GOT3 (cell line): Measurements from ENCODE around the gene TKTL1.
"Not testable (repeated sequence)": the region's sequence is repeated elsewhere in the genome, so short reads cannot be mapped to it uniquely, and the experiment has no call there.

Experiments
- DNase-seq: peaks from one replicate; lab custom pipeline; 2025; ENCODE audit warnings: mixed read lengths; lab: John Stamatoyannopoulos, UW

Gene TKTL1

GRCh38 chrX:154295664-154296310 lies at the start of gene TKTL1:
Gene TKTL1, plus strand, starts transcription at chrX:154295795. Its CDS starts 65 bp downstream, at chrX:154295860.
- no peak for DNase-seq

DNA sequence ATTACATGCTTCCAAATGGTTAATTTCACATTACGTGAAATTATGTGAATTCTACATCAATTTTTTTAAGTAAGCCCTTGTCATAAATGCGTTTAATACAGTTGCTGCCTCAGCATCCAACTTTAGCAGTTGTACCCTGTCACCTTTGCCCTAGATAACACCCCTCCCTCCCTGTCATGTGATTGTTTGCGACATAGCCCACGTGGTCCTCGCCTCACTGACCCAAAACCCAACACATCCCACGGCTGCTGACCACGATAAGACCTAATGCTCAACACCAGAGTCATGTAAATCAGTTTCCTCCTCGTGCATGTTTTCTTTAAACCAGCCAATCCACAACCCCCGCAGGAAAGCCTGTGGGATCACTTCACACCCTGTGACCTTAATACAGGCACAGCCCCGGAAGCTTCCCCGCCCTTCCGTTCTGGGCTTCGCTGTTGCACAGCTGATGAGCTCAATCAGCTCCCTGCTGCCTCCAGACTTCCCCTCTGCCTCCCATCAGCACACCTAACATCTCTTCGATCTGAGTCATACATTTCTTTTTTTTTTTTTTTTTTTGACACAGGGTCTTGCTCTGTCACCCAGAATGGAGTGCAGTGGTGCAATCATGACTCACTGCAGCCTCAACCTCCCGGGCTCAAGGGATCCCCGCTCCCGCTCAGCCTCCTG lies 48.1 kb upstream of the TKTL1 start:
- DNase-seq: not testable (repeated sequence)

DNA sequence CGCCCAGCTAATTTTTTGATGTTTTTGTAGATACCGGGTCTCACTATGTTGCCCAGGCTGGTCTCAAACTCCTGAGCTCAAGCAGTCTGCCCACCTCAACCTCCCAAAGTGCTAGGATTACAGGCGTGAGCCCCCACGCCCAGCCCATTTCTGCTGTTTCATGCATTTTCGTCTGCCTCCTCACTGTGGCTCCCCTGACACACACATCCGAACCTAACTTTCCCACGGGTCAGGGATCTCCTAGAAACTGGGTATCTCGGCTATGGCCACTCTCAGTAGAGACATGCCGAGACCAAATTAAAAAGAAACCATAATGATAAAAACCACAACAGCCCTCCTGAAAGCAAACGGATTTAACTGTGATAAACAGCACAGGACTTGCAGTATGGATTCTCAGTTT lies 47.5 kb upstream of the TKTL1 start:
- not testable (repeated sequence) for DNase-seq

- DNase-seq: not testable (repeated sequence)
These were observed 38.3 kb upstream of the TKTL1 start, which contains the start of gene OPN1MW3 for GRCh38 chrX:154257282-154257681. Gene OPN1MW3, plus strand, starts transcription at chrX:154257582. Its CDS starts 38 bp downstream, at chrX:154257620.

DNA sequence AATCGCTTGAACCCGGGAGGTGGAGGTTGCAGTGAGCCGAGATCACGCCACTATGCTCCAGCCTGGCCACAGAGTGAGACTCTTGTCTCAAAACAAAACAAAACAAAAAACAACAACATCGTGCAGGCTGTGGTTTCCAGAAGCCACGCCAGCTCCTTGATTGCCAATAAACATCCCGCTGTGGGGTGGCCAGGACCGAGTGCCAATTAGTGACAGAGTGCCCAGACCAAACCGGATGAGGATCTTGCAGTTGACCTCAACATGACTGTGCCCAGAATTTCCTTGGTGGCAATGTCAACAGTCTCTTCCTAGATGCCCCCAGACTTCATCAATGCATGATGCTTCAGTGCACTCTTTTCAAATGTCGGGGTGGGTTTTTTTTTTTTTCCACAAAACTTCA lies 36.9 kb upstream of the TKTL1 start:
- DNase-seq: not testable (repeated sequence)

DNA sequence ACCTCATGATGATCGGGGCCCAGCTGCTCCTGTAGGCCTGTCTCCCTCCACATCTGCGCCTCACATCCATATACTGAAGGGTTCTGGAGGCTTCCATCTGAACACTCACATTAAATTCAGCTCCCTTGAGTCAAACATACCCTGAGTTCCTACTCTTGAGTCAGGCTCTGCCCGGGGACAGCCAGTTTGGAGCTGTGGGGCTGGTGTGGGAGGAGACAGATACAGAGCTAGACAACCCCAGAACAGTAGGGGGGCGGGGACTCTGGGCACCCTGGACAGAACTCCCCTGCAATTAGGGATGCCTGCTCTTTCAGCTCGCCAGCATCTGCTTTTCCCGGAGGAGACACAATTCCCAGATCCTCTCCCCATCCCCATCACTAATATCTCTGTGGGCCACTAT lies 32.5 kb upstream of the TKTL1 start:
- DNase-seq: not testable (repeated sequence)

DNA sequence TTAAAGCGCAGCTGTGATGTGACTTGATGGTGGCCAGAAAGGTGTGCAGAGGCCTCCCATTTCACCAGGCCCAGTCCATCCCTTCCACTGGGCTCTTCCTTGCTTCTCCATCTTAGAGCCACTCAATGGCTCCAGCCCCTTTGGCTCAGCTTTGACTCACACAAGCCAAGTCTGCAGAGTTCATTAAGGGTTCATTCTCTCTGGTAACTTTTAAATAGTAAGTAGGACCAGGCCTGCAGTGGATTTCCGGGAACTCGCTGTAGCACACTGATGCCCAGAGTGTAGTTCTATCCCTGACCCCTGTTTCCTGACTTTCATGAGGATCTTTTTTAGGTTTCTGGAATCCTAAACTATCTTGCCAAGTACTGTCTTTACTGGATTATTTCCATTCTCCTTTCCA lies 26.4 kb upstream of the TKTL1 start:
- DNase-seq: not testable (repeated sequence)

DNA sequence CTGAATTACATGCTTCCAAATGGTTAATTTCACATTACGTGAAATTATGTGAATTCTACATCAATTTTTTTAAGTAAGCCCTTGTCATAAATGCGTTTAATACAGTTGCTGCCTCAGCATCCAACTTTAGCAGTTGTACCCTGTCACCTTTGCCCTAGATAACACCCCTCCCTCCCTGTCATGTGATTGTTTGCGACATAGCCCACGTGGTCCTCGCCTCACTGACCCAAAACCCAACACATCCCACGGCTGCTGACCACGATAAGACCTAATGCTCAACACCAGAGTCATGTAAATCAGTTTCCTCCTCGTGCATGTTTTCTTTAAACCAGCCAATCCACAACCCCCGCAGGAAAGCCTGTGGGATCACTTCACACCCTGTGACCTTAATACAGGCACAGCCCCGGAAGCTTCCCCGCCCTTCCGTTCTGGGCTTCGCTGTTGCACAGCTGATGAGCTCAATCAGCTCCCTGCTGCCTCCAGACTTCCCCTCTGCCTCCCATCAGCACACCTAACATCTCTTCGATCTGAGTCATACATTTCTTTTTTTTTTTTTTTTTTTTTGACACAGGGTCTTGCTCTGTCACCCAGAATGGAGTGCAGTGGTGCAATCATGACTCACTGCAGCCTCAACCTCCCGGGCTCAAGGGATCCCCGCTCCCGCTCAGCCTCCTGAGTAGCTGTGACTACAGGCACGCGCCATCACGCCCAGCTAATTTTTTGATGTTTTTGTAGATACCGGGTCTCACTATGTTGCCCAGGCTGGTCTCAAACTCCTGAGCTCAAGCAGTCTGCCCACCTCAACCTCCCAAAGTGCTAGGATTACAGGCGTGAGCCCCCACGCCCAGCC lies 10.9 kb upstream of the TKTL1 start:
- not testable (repeated sequence) for DNase-seq

DNA sequence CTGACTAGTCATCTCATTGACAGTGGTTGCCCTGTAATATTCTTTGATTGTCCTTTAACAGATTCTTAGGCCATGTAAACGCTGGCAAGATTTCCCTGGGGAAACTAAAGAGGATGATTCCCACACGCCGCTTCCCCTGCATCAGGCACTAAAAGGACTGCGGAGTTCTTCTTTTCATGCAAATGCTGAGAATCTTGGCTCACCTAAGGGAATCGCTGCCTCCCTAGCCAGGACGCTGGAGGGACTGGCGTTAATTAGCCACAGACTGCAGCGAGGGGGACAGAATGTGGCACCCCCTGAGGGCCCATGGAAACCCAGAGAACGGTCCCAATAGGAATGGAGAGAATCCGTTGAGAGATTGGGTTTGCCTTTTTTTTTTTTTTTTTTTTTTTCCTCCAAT lies 9.2 kb upstream of the TKTL1 start:
- DNase-seq: not testable (repeated sequence)

- DNase-seq: no peak
These were observed 612 bp upstream of the TKTL1 start, which contains the start of gene TEX28 for GRCh38 chrX:154294791-154295574. Gene TEX28, minus strand, starts transcription at chrX:154295124. Its CDS starts 3,007 bp downstream, at chrX:154292117.

GRCh38 chrX:154296731-154297130 lies 1.1 kb downstream of the TKTL1 start:
- DNase-seq: no peak

DNA sequence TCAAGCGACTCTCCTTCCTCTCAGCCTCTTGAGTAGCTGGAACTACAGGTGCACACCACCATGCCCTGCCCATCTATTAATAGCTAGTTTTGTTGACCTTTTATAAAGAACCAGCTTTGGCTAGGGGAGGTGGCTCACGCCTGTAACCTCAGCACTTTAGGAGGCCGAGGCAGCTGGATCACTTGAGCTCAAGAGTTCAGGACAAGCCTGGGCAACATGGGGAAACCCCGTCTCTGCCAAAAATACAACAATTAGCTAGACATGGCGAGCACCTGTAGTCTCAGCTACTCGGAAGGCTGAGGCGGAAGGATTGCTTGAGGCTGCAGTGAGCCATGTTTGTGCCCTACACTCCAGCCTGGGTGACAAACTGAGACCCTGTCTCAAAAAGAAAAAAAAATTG lies 2.7 kb downstream of the TKTL1 start:
- DNase-seq: no peak

- DNase-seq: no peak
These were observed 5.2 kb downstream of the TKTL1 start for GRCh38 chrX:154300816-154301215.

GRCh38 chrX:154302998-154303397 lies 7.4 kb downstream of the TKTL1 start:
- DNase-seq: not testable (repeated sequence)

GRCh38 chrX:154303476-154303875 lies 7.9 kb downstream of the TKTL1 start:
- no peak for DNase-seq

- DNase-seq: no peak
These were observed 9.3 kb downstream of the TKTL1 start for GRCh38 chrX:154304846-154305245.

DNA sequence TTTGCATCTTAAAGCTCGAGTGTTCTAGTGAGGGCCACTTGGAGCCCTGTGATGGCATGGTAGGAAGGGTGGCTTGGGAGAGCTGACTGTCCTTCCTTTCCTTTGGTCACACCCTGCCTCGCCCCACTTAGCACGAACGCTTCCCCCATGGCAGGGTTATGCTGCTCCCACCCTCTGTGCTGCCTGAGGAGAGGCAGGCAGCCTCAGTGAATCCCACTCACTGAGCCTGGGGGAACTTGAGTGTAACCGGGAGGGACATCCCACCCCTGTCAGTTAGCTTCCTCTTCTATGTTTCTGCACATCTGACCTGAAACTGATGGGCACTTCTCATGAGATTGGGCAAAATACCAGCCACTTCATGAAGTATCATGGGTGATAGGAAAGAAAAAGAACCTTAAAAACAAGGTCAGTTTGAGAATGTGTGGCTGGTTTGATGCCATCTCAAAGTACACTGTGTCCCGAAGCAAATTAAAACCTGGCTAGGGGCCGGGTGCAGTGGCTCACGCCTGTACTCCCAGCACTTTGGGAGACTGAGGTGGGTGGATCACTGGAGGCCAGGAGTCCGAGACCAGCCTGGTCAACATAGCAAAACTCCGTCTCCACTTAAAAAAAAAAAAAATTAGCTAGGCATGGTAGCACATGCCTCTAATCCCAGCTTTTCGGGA lies 10.1 kb downstream of the TKTL1 start:
- no peak for DNase-seq

DNA sequence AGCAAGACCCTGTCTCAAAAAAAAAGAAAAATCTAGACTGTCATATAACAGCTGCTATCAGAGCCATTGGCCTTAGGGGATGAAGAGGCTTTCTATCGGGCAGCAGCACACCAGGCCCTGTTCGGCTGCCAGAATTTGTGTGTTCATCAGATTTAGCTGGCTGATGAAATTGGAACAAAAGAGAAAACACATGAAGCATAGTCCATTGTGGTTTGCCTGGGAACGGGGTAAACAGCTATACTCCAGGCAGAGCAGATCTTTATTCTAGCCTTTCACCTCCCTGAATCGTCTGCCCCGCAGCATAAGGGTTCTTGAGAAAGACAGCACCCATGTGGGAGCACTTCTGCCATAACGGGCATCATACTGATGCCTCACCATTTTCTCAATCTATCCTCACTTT lies 11.6 kb downstream of the TKTL1 start:
- DNase-seq: no peak

DNA sequence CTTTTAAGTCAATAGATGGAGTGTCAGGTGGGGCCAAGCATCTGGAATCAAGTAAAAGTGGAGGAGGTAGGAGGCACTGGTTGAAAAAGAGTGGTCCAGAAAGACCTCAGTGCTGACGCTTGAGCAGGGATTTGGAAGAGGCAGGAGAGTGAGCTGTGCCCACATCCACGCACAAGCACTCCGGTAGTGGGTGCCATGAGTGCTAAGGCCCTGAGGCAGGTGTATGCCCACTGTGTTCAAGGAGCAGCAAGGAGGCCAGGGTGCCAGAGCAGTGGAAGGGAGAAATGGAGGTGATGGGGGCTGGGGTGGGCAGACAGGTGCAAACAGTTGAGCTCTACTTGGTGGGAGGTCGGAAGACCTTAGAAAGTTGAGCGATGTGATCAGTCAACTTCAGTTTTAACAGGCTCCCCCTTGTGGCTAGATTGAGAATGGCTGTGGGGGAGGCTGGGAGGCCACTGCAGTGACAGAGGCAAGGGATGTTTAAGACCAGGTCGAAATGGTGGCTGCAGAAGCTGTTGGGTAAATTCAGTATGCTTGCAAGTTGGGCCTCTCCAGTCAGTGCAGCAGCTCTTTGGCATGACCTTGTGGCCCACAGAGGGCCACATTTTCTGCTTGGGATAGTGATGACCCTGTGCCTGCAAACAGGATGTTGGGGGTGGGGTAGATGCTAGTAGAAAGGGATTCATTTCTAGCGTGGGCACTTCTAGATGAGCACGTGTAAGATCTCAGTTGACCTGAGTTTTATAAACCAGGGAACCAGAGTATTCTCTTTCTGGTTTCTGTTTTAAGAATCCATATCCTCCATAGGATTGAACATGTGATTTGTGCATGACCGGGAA lies 12.7 kb downstream of the TKTL1 start:
- DNase-seq: no peak
